Vagina (tissue), 2 donors: ENCODE results near the gene DCUN1D3. TPM values are rescaled to one million over a fixed set of nuclear protein-coding genes. Genes with fewer than 3 reads are reported as not detected.

Source experiments
- DNase-seq, 2 donors: peaks; one replicate each; pipeline ENCODE4 v3.0.0-alpha.2; 2017; ENCODE audit errors: extremely low spot score in 2 of 2
- H3K27ac ChIP-seq: fragments of 200-600 bp; sonication (generic); one replicate; pipeline ENCODE4 v1.5.1; 2019
- H3K27me3 ChIP-seq: fragments of 200-600 bp; sonication (generic); one replicate; pipeline ENCODE4 v1.5.1; 2019
- H3K36me3 ChIP-seq, 2 donors: fragments of 200-600 bp; sonication (generic); one replicate each; pipeline ENCODE4 v1.5.1; 2017 to 2019
- H3K4me1 ChIP-seq: fragments of 200-600 bp; sonication (generic); one replicate; pipeline ENCODE4 v1.5.1; 2019
- H3K4me3 ChIP-seq, 2 donors: fragments of 200-600 bp; sonication (generic); 1 replicate in 1 of 2; 2 replicates in 1 of 2; pipeline ENCODE4 v1.5.1; 2016 to 2019
- H3K9me3 ChIP-seq: fragments of 200-600 bp; sonication (generic); one replicate; pipeline ENCODE4 v1.5.1; 2019
- CTCF ChIP-seq, 3 experiments: fragments of 450-650 bp in 2 of 3; fragments of 200-600 bp in 1 of 3; sonication (generic) in 1 of 3; IDR thresholded peaks; one replicate each; pipeline ENCODE4 v1.5.1; 2017 to 2019; ENCODE audit warnings: antibody characterized with exemption in 3 of 3, mild to moderate bottlenecking in 2 of 3, moderate library complexity in 2 of 3
- POLR2A ChIP-seq, 2 donors: fragments of 450-650 bp; IDR thresholded peaks; one replicate each; pipeline ENCODE4 v1.6.1; 2017; ENCODE audit warnings: antibody characterized with exemption in 2 of 2, mild to moderate bottlenecking in 2 of 2, moderate library complexity in 2 of 2
- POLR2AphosphoS5 ChIP-seq, 2 donors: sonication (generic); formaldehyde crosslinking; IDR thresholded peaks; one replicate each; pipeline ENCODE4 v1.9.0; 2017; ENCODE audit warnings: antibody characterized with exemption in 2 of 2, mild to moderate bottlenecking in 2 of 2, low read depth in 1 of 2; ENCODE audit not compliant: insufficient read depth in 1 of 2
- intact Hi-C: fragments of 100-400 bp; cut with DNase I; formaldehyde crosslinking; loops from one replicate; pipeline ENCODE4 v1.15.1; 2023
- total RNA-seq: library from RNA; depleted of rRNA; stranded (reverse); fragments of >200 nt; gene quantifications from one replicate; pipeline ENCODE4 v1.2.3, GENCODE V29; 2016

The DCUN1D3 gene
- total RNA-seq, 1 donor from 2014 or later, result 19.2 TPM

GRCh38 chr16:20833086-20833485 lies 67.1 kb downstream of the DCUN1D3 start:
- no peaks in the 10 kb centered on the region for H3K9me3 ChIP-seq
- peaks cover 0 to 9% of the 10 kb centered on the region in 2 donors for H3K36me3 ChIP-seq
- intact Hi-C loops, result no loop called here
- DNase-seq, result no peak
- no peaks in the 10 kb centered on the region for H3K4me1 ChIP-seq
- no peak overlapping the region for H3K27ac ChIP-seq
- TF ChIP-seq CTCF (IDR thresholded peaks at IDR 0.05) (no peak), POLR2AphosphoS5 (IDR thresholded peaks at IDR 0.05; ENCODE audit: insufficient read depth in 1 of 2, low read depth in 1 of 2) (no peak), POLR2A (IDR thresholded peaks at IDR 0.05) (no peak)
- no peaks in the 10 kb centered on the region for H3K27me3 ChIP-seq
- no peak overlapping the region for H3K4me3 ChIP-seq

DNA sequence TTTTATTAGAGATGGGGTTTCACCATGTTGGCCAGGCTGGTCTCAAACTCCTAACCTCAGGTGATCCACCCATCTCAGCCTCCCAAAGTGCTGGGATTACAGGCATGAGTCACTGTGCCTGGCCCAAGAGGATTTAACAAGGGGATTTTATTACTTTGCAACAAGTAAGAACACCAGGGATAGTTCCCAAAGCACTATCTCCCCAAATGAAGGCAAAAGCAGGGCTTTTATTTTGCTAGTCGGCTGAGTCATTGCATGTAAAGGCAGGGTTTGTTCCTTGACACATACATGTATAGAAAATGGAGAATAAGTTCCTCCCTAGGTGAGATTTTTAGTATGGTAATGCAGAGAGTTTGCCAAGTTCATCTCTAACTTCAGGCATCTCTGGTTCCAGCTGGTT lies 69.8 kb downstream of the DCUN1D3 start:
- DNase-seq, result no peak
- H3K27ac ChIP-seq, result peak overlapping the region; percentile 6
- no peak overlapping the region for H3K4me3 ChIP-seq
- H3K4me1 ChIP-seq, result no peaks in the 10 kb centered on the region
- TF ChIP-seq POLR2A (IDR thresholded peaks at IDR 0.05), result no peak
- no peak for TF ChIP-seq POLR2AphosphoS5 (IDR thresholded peaks at IDR 0.05; ENCODE audit: insufficient read depth in 1 of 2, low read depth in 1 of 2)
- TF ChIP-seq CTCF (IDR thresholded peaks at IDR 0.05), result no peak
- no peaks in the 10 kb centered on the region for H3K27me3 ChIP-seq
- no peaks in the 10 kb centered on the region for H3K9me3 ChIP-seq
- intact Hi-C loops, result no loop called here
- peaks cover 0 to 7% of the 10 kb centered on the region in 2 donors for H3K36me3 ChIP-seq

DNA sequence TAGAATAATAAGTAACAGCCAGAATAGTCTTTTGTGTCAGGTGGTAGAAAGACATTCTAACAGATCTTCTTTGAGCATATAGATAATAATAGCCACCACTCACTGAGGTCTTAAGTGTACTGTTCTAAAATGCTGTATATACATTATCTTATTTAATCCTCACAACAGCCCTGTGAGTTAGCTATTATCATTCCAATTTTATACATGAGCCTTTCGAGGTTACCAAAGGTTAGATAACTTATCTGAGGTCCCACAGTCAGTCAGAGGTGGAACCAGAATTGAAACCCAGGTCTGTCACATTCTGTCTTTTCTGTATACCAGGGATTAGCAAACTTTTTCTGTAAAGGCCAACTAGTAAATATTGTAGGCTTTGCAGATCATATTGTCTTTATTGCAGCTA lies 70.6 kb downstream of the DCUN1D3 start:
- Histone ChIP-seq H3K9me3 (no peaks in the 10 kb centered on the region), H3K27ac (no peak overlapping the region), H3K4me1 (no peaks in the 10 kb centered on the region), H3K4me3 (no peak overlapping the region), H3K27me3 (no peaks in the 10 kb centered on the region), H3K36me3 (peaks cover 0 to 7% of the 10 kb centered on the region in 2 donors)
- DNase-seq, result no peak
- intact Hi-C loops, result no loop called here
- TF ChIP-seq CTCF (IDR thresholded peaks at IDR 0.05) (no peak), POLR2AphosphoS5 (IDR thresholded peaks at IDR 0.05; ENCODE audit: insufficient read depth in 1 of 2, low read depth in 1 of 2) (no peak), POLR2A (IDR thresholded peaks at IDR 0.05) (no peak)

DNA sequence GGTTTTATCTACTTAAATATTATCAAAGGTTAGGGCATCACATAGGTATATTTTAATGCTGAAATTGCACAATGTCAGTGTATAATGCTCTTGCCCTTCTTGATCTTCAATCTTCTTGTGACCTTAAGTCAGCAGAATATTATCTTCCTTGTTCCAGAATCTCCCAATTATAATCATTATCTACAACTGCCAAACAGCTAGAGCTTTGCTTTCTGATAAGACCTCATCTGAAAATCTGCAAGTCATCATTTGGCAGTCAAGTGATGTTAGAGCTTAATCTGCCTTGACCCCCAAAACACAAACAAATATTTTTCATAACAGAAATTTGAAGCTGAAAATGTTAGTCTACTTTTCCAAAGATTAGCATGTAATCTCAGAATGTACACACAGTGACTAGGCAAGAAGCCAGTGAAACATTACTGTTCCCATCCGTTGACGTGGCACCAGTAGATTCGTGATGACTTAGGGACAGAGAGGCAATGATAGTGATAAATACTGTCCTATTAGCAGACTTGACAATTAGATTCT lies 74.1 kb downstream of the DCUN1D3 start:
- Histone ChIP-seq H3K27me3 (no peaks in the 10 kb centered on the region), H3K9me3 (no peaks in the 10 kb centered on the region), H3K4me1 (no peaks in the 10 kb centered on the region), H3K27ac (no peak overlapping the region), H3K4me3 (no peak overlapping the region), H3K36me3 (peaks cover 0 to 12% of the 10 kb centered on the region in 2 donors)
- no peak for DNase-seq
- intact Hi-C loops, result no loop called here
- TF ChIP-seq POLR2A (IDR thresholded peaks at IDR 0.05) (no peak), POLR2AphosphoS5 (IDR thresholded peaks at IDR 0.05; ENCODE audit: insufficient read depth in 1 of 2, low read depth in 1 of 2) (no peak), CTCF (IDR thresholded peaks at IDR 0.05) (no peak)

GRCh38 chr16:20822521-20823325 lies 77.4 kb downstream of the DCUN1D3 start:
- Histone ChIP-seq H3K4me1 (no peaks in the 10 kb centered on the region), H3K27me3 (no peaks in the 10 kb centered on the region), H3K36me3 (peaks cover 0 to 12% of the 10 kb centered on the region in 2 donors), H3K9me3 (no peaks in the 10 kb centered on the region), H3K27ac (no peak overlapping the region), H3K4me3 (no peak overlapping the region)
- intact Hi-C loops, result no loop called here
- no peak for DNase-seq
- TF ChIP-seq CTCF (IDR thresholded peaks at IDR 0.05) (no peak), POLR2AphosphoS5 (IDR thresholded peaks at IDR 0.05; ENCODE audit: insufficient read depth in 1 of 2, low read depth in 1 of 2) (no peak), POLR2A (IDR thresholded peaks at IDR 0.05) (no peak)
